Measurements from ENCODE around the gene TBXA2R.

The TBXA2R gene

GRCh38 chr19:3599776-3600187 lies 6.9 kb downstream of the TBXA2R start:
- Histone ChIP-seq H3K9me2 (replicated peaks; ENCODE audit: insufficient read depth, low read length) (no peaks in the 10 kb centered on the region), H3K79me2 (ENCODE audit: insufficient read depth, low read length) (no peaks in the 10 kb centered on the region), H3K36me3 (ENCODE audit: low read length) (no peaks in the 10 kb centered on the region), H4K20me1 (ENCODE audit: low read depth, low read length) (no peaks in the 10 kb centered on the region), H3K27me3 (ENCODE audit: low read length) (no peaks in the 10 kb centered on the region), H3K9ac (ENCODE audit: low read length) (no peak overlapping the region), H3K4me3 (ENCODE audit: insufficient read depth, low read length, poor library complexity, severe bottlenecking) (no peak overlapping the region), H3K27ac (ENCODE audit: low read depth, low read length) (no peak overlapping the region), H3F3A (ENCODE audit: insufficient read depth) (no peaks in the 10 kb centered on the region), H3K9me3 (ENCODE audit: insufficient read depth, low read length) (no peaks in the 10 kb centered on the region), H3K4me2 (ENCODE audit: low read depth, low read length, poor library complexity, severe bottlenecking) (no peak overlapping the region), H2AFZ (ENCODE audit: low read depth, low read length, severe bottlenecking) (no peak overlapping the region)
- TF ChIP-seq EZH2phosphoT487 (conservative IDR thresholded peaks at IDR 0.05; ENCODE audit: low read length), result no peak
- TF ChIP-seq CTCF (IDR thresholded peaks at IDR 0.05; ENCODE audit: insufficient read depth, low read length, poor library complexity, severe bottlenecking), result no peak

- no peak for TF ChIP-seq EZH2phosphoT487 (conservative IDR thresholded peaks at IDR 0.05; ENCODE audit: low read length)
- H3K36me3 ChIP-seq (ENCODE audit: low read length), result no peaks in the 10 kb centered on the region
Observed at GRCh38 chr19:3595521-3596061, 11.1 kb downstream of the TBXA2R start.

DNA sequence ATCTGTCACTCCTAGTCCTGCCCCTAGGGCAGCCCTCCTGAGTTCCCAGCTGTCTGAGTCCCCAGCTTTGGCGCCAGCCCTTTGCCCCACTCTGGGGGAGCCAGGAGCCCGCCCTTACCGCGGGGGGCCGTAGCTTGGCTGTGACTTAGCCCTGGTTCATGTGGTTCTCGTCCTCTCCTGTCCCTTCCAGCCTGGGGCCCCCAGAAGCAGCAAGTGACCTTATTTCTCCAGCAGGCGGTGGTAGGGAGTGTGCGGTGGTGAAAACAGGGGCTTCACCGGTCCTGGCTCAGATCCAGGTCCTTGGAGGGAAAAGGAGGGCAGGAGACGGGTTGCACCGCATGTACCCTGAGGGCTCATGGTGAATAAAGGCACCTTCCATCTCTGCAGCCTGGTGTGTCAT lies 13.5 kb downstream of the TBXA2R start:
- Histone ChIP-seq H3K27me3 (ENCODE audit: low read length) (no peaks in the 10 kb centered on the region), H3F3A (ENCODE audit: insufficient read depth) (0 out of 2 replicates have a peak, but pooled peaks cover 3% of the 10 kb centered on the region), H3K9ac (ENCODE audit: low read length) (no peak overlapping the region), H3K9me3 (ENCODE audit: insufficient read depth, low read length) (peaks cover 10% of the 10 kb centered on the region; the same call in 1 of the 2 replicates), H3K36me3 (ENCODE audit: low read length) (no peaks in the 10 kb centered on the region), H3K4me2 (ENCODE audit: low read depth, low read length, poor library complexity, severe bottlenecking) (no peak overlapping the region), H3K4me3 (ENCODE audit: insufficient read depth, low read length, poor library complexity, severe bottlenecking) (no peak overlapping the region), H3K9me2 (replicated peaks; ENCODE audit: insufficient read depth, low read length) (no peaks in the 10 kb centered on the region), H3K79me2 (ENCODE audit: insufficient read depth, low read length) (no peaks in the 10 kb centered on the region), H2AFZ (ENCODE audit: low read depth, low read length, severe bottlenecking) (no peak overlapping the region), H3K27ac (ENCODE audit: low read depth, low read length) (no peak overlapping the region), H4K20me1 (ENCODE audit: low read depth, low read length) (no peaks in the 10 kb centered on the region)
- TF ChIP-seq CTCF (IDR thresholded peaks at IDR 0.05; ENCODE audit: insufficient read depth, low read length, poor library complexity, severe bottlenecking), result no peak
- TF ChIP-seq EZH2phosphoT487 (conservative IDR thresholded peaks at IDR 0.05; ENCODE audit: low read length), result no peak

More at GRCh38 chr19:3595521-3596061, 11.1 kb downstream of the TBXA2R start:
- Histone ChIP-seq H3K27ac (ENCODE audit: low read depth, low read length) (no peak overlapping the region), H3K9me2 (replicated peaks; ENCODE audit: insufficient read depth, low read length) (no peaks in the 10 kb centered on the region), H3K4me2 (ENCODE audit: low read depth, low read length, poor library complexity, severe bottlenecking) (no peak overlapping the region), H3F3A (ENCODE audit: insufficient read depth) (0 out of 2 replicates have a peak, but pooled peaks cover 3% of the 10 kb centered on the region), H2AFZ (ENCODE audit: low read depth, low read length, severe bottlenecking) (no peak overlapping the region), H3K79me2 (ENCODE audit: insufficient read depth, low read length) (no peaks in the 10 kb centered on the region), H3K27me3 (ENCODE audit: low read length) (no peaks in the 10 kb centered on the region), H3K9ac (ENCODE audit: low read length) (no peak overlapping the region), H3K4me3 (ENCODE audit: insufficient read depth, low read length, poor library complexity, severe bottlenecking) (no peak overlapping the region), H4K20me1 (ENCODE audit: low read depth, low read length) (no peaks in the 10 kb centered on the region), H3K9me3 (ENCODE audit: insufficient read depth, low read length) (peaks cover 6% of the 10 kb centered on the region; the same call in 1 of the 2 replicates)

- no peak overlapping the region for H2AFZ ChIP-seq (ENCODE audit: low read depth, low read length, severe bottlenecking)
- H3K9ac ChIP-seq (ENCODE audit: low read length), result no peak overlapping the region
- H3K4me2 ChIP-seq (ENCODE audit: low read depth, low read length, poor library complexity, severe bottlenecking), result no peak overlapping the region
- no peaks in the 10 kb centered on the region for H3K79me2 ChIP-seq (ENCODE audit: insufficient read depth, low read length)
- 0 out of 2 replicates have a peak, but pooled peaks cover 3% of the 10 kb centered on the region for H3F3A ChIP-seq (ENCODE audit: insufficient read depth)
- H4K20me1 ChIP-seq (ENCODE audit: low read depth, low read length), result no peaks in the 10 kb centered on the region
- TF ChIP-seq CTCF (IDR thresholded peaks at IDR 0.05; ENCODE audit: insufficient read depth, low read length, poor library complexity, severe bottlenecking) (no peak), EZH2phosphoT487 (conservative IDR thresholded peaks at IDR 0.05; ENCODE audit: low read length) (no peak)
- H3K27ac ChIP-seq (ENCODE audit: low read depth, low read length), result no peak overlapping the region
- H3K9me2 ChIP-seq (replicated peaks; ENCODE audit: insufficient read depth, low read length), result no peaks in the 10 kb centered on the region
- H3K36me3 ChIP-seq (ENCODE audit: low read length), result no peaks in the 10 kb centered on the region
- H3K27me3 ChIP-seq (ENCODE audit: low read length), result no peaks in the 10 kb centered on the region
- no peak overlapping the region for H3K4me3 ChIP-seq (ENCODE audit: insufficient read depth, low read length, poor library complexity, severe bottlenecking)
- H3K9me3 ChIP-seq (ENCODE audit: insufficient read depth, low read length), result peaks cover 10% of the 10 kb centered on the region; the same call in 1 of the 2 replicates
Observed at GRCh38 chr19:3591876-3592613, 14.6 kb downstream of the TBXA2R start.

Data from SU-DHL-6 (cell line).